MM.1S (cell line): ENCODE measurements around the gene SMAD4.

Source experiments
- DNase-seq: peaks from one replicate; pipeline ENCODE4 v3.0.0-alpha.2; 2015
- H2AFZ ChIP-seq: fragments of 300-600 bp; sonication (generic); 2 replicates; pipeline ENCODE4 v1.6.0; 2016; ENCODE audit warnings: antibody characterized with exemption, low read length
- H3F3A ChIP-seq: fragments of 300-600 bp; sonication (generic); 2 replicates; pipeline ENCODE4 v1.6.1; 2016; ENCODE audit warnings: mild to moderate bottlenecking, antibody characterized with exemption, low read length, moderate library complexity, mixed read lengths; ENCODE audit not compliant: insufficient read depth
- H3K27ac ChIP-seq: fragments of 300-600 bp; sonication (generic); 2 replicates; pipeline ENCODE4 v1.5.1; 2016; ENCODE audit warnings: mild to moderate bottlenecking, low read length
- H3K27me3 ChIP-seq: fragments of 300-600 bp; sonication (generic); replicated peaks from 2 replicates; pipeline ENCODE4 v1.6.0; 2016; ENCODE audit warnings: low read length; ENCODE audit not compliant: insufficient read depth
- H3K36me3 ChIP-seq: fragments of 300-600 bp; sonication (generic); replicated peaks from 2 replicates; pipeline ENCODE4 v1.6.1; 2016; ENCODE audit warnings: mild to moderate bottlenecking, low read length, mixed read lengths; ENCODE audit not compliant: insufficient read depth
- H3K4me1 ChIP-seq: fragments of 300-600 bp; sonication (generic); 2 replicates; pipeline ENCODE4 v1.6.1; 2016; ENCODE audit warnings: low read length, mixed read lengths
- H3K4me2 ChIP-seq: fragments of 300-600 bp; sonication (generic); 2 replicates; pipeline ENCODE4 v1.6.0; 2016; ENCODE audit warnings: low read depth, low read length
- H3K4me3 ChIP-seq: fragments of 300-600 bp; sonication (generic); 2 replicates; pipeline ENCODE4 v1.5.1; 2016; ENCODE audit warnings: low read length, mixed read lengths
- H3K79me2 ChIP-seq: fragments of 300-600 bp; sonication (generic); 2 replicates; pipeline ENCODE4 v1.6.1; 2016; ENCODE audit warnings: mixed run types, low read length, mixed read lengths
- H3K9ac ChIP-seq: fragments of 300-600 bp; sonication (generic); 2 replicates; pipeline ENCODE4 v1.6.1; 2016; ENCODE audit warnings: low read length, mixed read lengths
- H3K9me2 ChIP-seq: fragments of 300-600 bp; sonication (generic); replicated peaks from 2 replicates; pipeline ENCODE4 v1.6.1; 2016; ENCODE audit warnings: mild to moderate bottlenecking, low read length, mixed read lengths; ENCODE audit not compliant: insufficient read depth
- H3K9me3 ChIP-seq: fragments of 300-600 bp; sonication (generic); replicated peaks from 2 replicates; pipeline ENCODE4 v1.6.1; 2016; ENCODE audit warnings: mild to moderate bottlenecking, low read length, mixed read lengths; ENCODE audit not compliant: insufficient read depth
- H4K20me1 ChIP-seq: fragments of 300-600 bp; sonication (generic); 2 replicates; pipeline ENCODE4 v1.6.1; 2016; ENCODE audit warnings: mild to moderate bottlenecking, low read length, moderate library complexity, mixed read lengths; ENCODE audit not compliant: insufficient read depth
- EZH2 ChIP-seq: fragments of 300-600 bp; sonication (generic); optimal IDR thresholded peaks from 2 replicates; pipeline ENCODE3; 2017; ENCODE audit warnings: low read depth, mild to moderate bottlenecking, antibody characterized with exemption, low read length, mixed read lengths
- EZH2phosphoT487 ChIP-seq: fragments of 300-600 bp; sonication (generic); IDR thresholded peaks from 2 replicates; pipeline ENCODE4 v1.6.1; 2018; ENCODE audit warnings: antibody characterized with exemption, low read length
- TF ChIP-seq, protein P1 (sequence below): fragments of 300-600 bp; sonication (generic); IDR thresholded peaks from 2 replicates; pipeline ENCODE4 v1.5.1; 2016; ENCODE audit warnings: antibody characterized with exemption, low read length, mixed read lengths

The SMAD4 gene

DNA sequence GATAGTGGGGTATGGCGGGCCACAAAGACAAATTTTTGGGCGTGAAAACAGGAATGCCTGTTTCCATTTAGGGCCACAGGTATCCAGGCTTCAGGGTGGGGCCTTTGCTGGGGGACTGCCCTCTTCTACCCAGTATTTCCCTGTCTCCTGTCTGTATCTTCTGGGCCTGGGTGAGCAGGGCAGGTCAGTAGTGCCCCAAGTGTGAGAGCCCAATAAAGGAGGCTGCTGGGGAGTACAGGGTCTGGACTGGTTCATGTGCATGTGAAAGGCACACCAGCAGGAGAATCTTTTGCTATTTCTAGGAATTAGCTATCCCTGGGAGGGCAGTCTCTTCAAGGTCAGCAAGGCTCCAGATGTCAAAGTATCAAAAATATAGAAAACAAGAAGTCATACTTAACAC is 96.0 kb downstream of the SMAD4 start:
- Histone ChIP-seq H3K9me2 (no peaks in the 10 kb centered on the region), H4K20me1 (no peaks in the 10 kb centered on the region), H3K36me3 (no peaks in the 10 kb centered on the region), H3K4me3 (no peak overlapping the region), H3K27ac (no peak overlapping the region), H3K9ac (no peak overlapping the region), H3K4me2 (no peak overlapping the region), H3K79me2 (no peaks in the 10 kb centered on the region), H3K4me1 (no peaks in the 10 kb centered on the region), H3K27me3 (no peaks in the 10 kb centered on the region), H2AFZ (no peak overlapping the region), H3K9me3 (no peaks in the 10 kb centered on the region), H3F3A (no peaks in the 10 kb centered on the region)
- no peak for DNase-seq
- TF ChIP-seq EZH2 (no peak), EZH2phosphoT487 (no peak)
- TF ChIP-seq, protein P1, sequence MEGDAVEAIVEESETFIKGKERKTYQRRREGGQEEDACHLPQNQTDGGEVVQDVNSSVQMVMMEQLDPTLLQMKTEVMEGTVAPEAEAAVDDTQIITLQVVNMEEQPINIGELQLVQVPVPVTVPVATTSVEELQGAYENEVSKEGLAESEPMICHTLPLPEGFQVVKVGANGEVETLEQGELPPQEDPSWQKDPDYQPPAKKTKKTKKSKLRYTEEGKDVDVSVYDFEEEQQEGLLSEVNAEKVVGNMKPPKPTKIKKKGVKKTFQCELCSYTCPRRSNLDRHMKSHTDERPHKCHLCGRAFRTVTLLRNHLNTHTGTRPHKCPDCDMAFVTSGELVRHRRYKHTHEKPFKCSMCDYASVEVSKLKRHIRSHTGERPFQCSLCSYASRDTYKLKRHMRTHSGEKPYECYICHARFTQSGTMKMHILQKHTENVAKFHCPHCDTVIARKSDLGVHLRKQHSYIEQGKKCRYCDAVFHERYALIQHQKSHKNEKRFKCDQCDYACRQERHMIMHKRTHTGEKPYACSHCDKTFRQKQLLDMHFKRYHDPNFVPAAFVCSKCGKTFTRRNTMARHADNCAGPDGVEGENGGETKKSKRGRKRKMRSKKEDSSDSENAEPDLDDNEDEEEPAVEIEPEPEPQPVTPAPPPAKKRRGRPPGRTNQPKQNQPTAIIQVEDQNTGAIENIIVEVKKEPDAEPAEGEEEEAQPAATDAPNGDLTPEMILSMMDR: no peak

- no peaks in the 10 kb centered on the region for H3K4me1 ChIP-seq
- H3K79me2 ChIP-seq: no peaks in the 10 kb centered on the region
- H3F3A ChIP-seq: no peaks in the 10 kb centered on the region
- no peaks in the 10 kb centered on the region for H4K20me1 ChIP-seq
- H3K27ac ChIP-seq: no peak overlapping the region
- H3K9me3 ChIP-seq: no peaks in the 10 kb centered on the region
- DNase-seq: no peak
- no peaks in the 10 kb centered on the region for H3K9me2 ChIP-seq
- no peaks in the 10 kb centered on the region for H3K36me3 ChIP-seq
- H3K9ac ChIP-seq: no peak overlapping the region
- no peaks in the 10 kb centered on the region for H3K27me3 ChIP-seq
- H3K4me2 ChIP-seq: no peak overlapping the region
- H3K4me3 ChIP-seq: no peak overlapping the region
- no peak overlapping the region for H2AFZ ChIP-seq
- TF ChIP-seq EZH2phosphoT487: no peak
- TF ChIP-seq, protein P1: no peak
- TF ChIP-seq EZH2: no peak
These were observed 97.7 kb downstream of the SMAD4 start for GRCh38 chr18:51127664-51128063.

DNA sequence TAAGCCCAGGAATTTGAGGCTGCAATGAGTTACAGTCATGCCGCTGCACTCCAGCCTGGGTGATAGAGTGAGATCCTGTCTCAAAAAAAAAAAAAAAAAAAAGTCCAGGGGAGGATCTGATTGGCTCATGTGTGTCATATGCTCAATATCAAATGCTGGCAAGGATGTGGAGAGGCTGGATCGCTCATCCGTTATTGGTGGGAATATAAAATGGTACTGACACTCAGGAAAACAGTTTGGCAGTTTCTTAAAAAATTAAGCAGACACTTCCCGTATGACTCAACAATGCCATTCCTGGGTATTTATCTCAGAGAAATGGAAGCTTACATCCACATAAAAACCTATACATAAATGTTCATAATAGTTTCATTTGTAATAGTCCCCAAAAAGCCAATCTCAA is 98.5 kb downstream of the SMAD4 start:
- Histone ChIP-seq H3K4me1 (no peaks in the 10 kb centered on the region), H3K4me2 (no peak overlapping the region), H4K20me1 (no peaks in the 10 kb centered on the region), H3K36me3 (no peaks in the 10 kb centered on the region), H3K79me2 (no peaks in the 10 kb centered on the region), H3K9me3 (no peaks in the 10 kb centered on the region), H2AFZ (no peak overlapping the region), H3F3A (no peaks in the 10 kb centered on the region), H3K9me2 (no peaks in the 10 kb centered on the region), H3K4me3 (no peak overlapping the region), H3K27me3 (no peaks in the 10 kb centered on the region), H3K27ac (no peak overlapping the region), H3K9ac (no peak overlapping the region)
- no peak for TF ChIP-seq EZH2phosphoT487
- DNase-seq: no peak

DNA sequence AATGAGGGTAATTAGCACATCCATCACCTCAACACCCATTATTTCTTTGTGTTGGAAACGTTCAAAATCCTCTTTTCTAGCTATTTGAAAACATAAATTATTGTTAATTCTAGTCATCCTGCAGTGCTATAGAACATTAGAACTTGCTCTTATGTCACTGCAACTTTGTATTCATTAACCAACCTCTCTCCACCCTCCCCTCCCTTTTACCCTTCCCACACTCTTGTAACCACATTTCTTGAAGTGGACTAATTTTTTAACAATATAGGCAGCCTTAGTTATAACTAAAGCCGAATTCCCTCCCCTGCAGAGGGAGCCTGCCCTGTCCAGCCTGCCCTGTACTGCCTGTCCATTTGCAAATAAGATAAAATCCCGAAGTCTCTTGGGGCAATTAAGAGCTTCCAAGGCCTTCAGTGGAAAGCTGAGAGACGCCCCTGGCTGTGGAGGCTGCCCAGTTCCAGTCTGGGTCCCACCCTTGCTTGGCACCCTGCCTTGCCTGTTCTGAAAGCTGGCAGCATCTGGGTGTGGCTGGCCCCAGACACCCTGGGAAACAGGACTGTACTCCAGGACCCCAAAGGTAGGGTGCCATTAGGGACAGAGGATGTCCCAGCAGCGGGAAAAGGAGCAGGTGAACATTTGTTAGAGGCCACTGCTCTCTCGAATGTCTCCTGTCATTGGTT is 102.4 kb downstream of the SMAD4 start:
- H3K4me2 ChIP-seq: no peak overlapping the region
- DNase-seq: no peak
- no peaks in the 10 kb centered on the region for H3F3A ChIP-seq
- no peaks in the 10 kb centered on the region for H3K9me2 ChIP-seq
- no peaks in the 10 kb centered on the region for H3K27me3 ChIP-seq
- no peaks in the 10 kb centered on the region for H4K20me1 ChIP-seq
- no peaks in the 10 kb centered on the region for H3K79me2 ChIP-seq
- no peaks in the 10 kb centered on the region for H3K36me3 ChIP-seq
- no peaks in the 10 kb centered on the region for H3K4me1 ChIP-seq
- TF ChIP-seq EZH2 (no peak), EZH2phosphoT487 (no peak)
- TF ChIP-seq, protein P1: no peak
- no peak overlapping the region for H3K4me3 ChIP-seq
- H3K9ac ChIP-seq: no peak overlapping the region
- no peaks in the 10 kb centered on the region for H3K9me3 ChIP-seq
- no peak overlapping the region for H3K27ac ChIP-seq
- no peak overlapping the region for H2AFZ ChIP-seq
